ENCODE results near the gene EDEM3.
"Not testable (repeated sequence)": the region's sequence is repeated elsewhere in the genome, so short reads cannot be mapped to it uniquely, and the experiment has no call there.

The EDEM3 gene, protein sequence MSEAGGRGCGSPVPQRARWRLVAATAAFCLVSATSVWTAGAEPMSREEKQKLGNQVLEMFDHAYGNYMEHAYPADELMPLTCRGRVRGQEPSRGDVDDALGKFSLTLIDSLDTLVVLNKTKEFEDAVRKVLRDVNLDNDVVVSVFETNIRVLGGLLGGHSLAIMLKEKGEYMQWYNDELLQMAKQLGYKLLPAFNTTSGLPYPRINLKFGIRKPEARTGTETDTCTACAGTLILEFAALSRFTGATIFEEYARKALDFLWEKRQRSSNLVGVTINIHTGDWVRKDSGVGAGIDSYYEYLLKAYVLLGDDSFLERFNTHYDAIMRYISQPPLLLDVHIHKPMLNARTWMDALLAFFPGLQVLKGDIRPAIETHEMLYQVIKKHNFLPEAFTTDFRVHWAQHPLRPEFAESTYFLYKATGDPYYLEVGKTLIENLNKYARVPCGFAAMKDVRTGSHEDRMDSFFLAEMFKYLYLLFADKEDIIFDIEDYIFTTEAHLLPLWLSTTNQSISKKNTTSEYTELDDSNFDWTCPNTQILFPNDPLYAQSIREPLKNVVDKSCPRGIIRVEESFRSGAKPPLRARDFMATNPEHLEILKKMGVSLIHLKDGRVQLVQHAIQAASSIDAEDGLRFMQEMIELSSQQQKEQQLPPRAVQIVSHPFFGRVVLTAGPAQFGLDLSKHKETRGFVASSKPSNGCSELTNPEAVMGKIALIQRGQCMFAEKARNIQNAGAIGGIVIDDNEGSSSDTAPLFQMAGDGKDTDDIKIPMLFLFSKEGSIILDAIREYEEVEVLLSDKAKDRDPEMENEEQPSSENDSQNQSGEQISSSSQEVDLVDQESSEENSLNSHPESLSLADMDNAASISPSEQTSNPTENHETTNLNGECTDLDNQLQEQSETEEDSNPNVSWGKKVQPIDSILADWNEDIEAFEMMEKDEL

GRCh38 chr1:184754476-184755225 is at the start of gene EDEM3:
Gene EDEM3 (minus strand): TSS chr1:184754858. CDS start chr1:184754646, 212 bp downstream.
- DNase-seq (ENCODE audit: low read depth in 2 of 3, low spot score in 2 of 3), result peak; percentile 78 to 93 (median 87)

- no peak for DNase-seq (ENCODE audit: low read depth in 2 of 3, low spot score in 2 of 3)
Measured at GRCh38 chr1:184804220-184804619, 49.6 kb upstream of the EDEM3 start.

DNA sequence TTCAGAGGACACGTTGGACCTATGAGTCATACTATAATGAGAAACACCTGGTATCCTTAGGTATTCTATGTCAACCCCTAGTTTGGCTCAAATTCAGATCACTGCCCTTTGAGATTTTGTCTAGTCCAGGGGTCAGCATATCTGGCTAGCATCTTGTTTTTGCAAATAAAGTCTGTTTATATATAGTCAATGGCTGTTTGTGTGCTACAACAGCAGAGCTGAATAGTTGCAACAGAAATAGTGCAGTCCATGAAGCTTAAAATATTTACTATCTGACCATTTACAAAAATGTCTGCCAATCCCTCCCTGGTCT is 48.5 kb upstream of the EDEM3 start:
- DNase-seq (ENCODE audit: low read depth in 2 of 3, low spot score in 2 of 3), result no peak

GRCh38 chr1:184802354-184803179 is 47.9 kb upstream of the EDEM3 start:
- DNase-seq (ENCODE audit: low read depth in 2 of 3, low spot score in 2 of 3), result no peak

GRCh38 chr1:184801503-184801902 is 46.8 kb upstream of the EDEM3 start:
- DNase-seq (ENCODE audit: low read depth in 2 of 3, low spot score in 2 of 3), result no peak

GRCh38 chr1:184800876-184801275 is 46.2 kb upstream of the EDEM3 start:
- DNase-seq (ENCODE audit: low read depth in 2 of 3, low spot score in 2 of 3), result no peak

DNA sequence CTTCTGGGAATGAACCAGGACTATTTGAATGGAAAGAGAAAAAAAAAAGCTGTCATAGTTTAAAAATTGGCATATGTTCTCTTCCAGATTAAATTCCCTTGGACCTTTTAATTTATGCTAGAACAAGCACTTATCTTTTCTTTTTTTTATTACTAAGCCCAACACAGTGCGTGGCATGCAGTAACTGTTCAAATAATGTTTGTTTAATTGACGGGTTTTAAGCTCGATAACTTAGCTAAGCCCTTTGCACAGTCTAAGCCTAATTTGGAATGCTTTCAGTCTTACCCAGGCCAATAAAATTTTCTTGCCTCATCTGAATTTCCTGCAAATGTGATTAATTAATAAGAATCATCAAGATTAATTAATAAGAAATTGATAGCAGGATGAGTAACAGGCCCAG is 39.3 kb upstream of the EDEM3 start:
- DNase-seq (ENCODE audit: low read depth in 2 of 3, low spot score in 2 of 3), result no peak

GRCh38 chr1:184792450-184792969 is 37.9 kb upstream of the EDEM3 start:
- DNase-seq (ENCODE audit: low read depth in 2 of 3, low spot score in 2 of 3), result no peak

- no peak for DNase-seq (ENCODE audit: low read depth in 2 of 3, low spot score in 2 of 3)
Measured at GRCh38 chr1:184791550-184791900, 36.9 kb upstream of the EDEM3 start.

DNA sequence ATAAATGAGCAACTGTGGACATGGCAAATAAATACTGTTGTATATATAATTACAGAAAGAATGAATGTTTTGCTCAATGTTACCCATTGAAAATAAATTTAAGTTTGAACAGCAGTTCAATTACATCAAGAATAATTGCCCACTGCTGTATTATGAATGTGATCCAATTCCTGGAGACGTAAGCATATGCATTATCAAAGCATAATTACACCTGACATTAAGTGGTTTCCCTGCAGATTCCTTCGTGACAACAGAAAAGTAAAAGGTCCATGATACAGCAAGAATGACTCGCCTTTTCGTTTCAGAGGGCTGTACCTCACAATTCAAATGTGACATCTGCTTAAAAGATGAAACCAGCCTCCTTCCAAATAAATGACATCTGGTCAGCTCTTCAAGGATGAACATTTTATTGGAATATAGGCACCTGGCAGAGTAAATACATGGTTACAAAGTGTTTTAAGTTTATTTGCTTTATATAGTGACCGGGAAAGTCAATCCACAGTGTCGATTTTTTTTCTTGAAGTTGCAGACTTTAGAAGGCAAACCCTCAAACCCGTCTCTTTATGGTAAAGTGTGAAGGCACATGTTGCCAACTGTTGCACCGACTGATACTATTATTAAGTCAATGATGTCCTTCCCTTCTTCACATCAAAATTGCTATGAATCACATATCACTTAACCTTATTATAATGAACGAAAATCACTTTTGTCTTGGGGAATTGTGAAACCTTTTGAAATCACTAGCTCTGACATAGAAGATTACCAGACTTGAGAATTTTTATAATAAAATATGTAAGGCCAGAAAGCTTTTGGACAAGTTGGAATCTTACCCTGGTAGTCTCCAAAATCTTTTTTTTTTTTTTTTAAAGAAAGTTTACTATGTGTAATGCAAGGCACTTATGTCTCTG is 36.2 kb upstream of the EDEM3 start:
- DNase-seq (ENCODE audit: low read depth in 2 of 3, low spot score in 2 of 3), result no peak

- DNase-seq (ENCODE audit: low read depth in 2 of 3, low spot score in 2 of 3), result no peak
Measured at GRCh38 chr1:184789884-184790283, 35.2 kb upstream of the EDEM3 start.

DNA sequence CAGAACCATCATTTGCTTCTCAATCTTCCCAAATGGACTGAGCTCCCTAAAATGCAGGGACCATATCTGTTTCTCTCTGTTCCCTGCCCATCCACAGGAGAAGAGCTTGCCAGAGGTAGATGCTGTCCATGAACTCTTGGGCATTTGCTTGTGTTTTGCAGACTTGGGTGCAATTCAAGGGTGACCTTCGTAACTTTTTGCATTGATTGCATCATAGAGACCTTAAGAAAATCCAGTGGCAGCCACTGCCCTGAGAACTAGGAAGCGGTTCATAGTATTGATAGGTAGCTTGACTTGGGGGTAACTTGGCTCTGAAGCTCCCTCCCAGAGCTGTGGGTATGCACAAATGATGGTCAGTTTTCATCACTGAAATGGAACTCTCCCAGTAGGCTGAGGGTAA is 34.3 kb upstream of the EDEM3 start:
- no peak for DNase-seq (ENCODE audit: low read depth in 2 of 3, low spot score in 2 of 3)

GRCh38 chr1:184785529-184785928 is 30.9 kb upstream of the EDEM3 start:
- DNase-seq (ENCODE audit: low read depth in 2 of 3, low spot score in 2 of 3), result no peak

GRCh38 chr1:184783723-184784122 is 29.1 kb upstream of the EDEM3 start:
- not testable (repeated sequence) for DNase-seq (ENCODE audit: low read depth in 2 of 3, low spot score in 2 of 3)

GRCh38 chr1:184781941-184782340 is 27.3 kb upstream of the EDEM3 start:
- no peak for DNase-seq (ENCODE audit: low read depth in 2 of 3, low spot score in 2 of 3)

DNA sequence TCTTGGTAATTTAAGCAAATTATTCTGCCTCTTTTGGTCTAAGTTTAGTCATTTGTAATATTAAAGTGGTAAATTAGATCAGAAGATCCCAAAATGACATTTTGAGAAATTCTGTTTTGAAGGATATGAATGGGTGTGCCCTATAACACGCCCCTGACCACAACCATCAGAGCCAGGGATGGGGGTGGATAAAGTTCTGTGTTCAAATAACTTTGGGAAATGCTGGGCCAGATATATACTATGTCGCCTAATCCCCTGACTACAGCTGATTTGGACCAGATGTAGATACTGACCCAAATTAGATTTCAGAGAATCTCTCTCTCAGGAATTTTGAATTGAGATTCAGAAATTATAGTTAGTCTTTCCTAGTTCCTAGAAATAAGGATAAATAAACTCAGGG is 21.2 kb upstream of the EDEM3 start:
- DNase-seq (ENCODE audit: low read depth in 2 of 3, low spot score in 2 of 3), result no peak

DNA sequence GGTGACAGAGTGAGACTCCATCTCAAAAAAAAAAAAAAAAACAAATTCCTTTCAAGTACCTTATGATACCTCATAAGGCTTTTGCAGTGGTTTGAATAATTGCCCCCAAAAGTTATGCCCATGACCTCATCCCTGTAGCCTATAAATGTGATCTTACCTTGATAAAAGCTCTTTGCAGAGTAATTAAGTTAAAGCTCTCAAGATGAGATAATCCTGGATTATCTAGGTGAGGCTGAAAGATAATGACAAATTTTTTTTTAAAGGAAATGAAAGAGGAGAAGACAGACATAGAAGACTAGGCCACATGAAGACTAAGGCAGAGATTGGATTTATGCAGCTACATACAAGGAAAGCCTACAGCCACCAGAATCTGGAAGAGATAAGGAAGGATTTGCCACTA is 20.7 kb upstream of the EDEM3 start:
- DNase-seq (ENCODE audit: low read depth in 2 of 3, low spot score in 2 of 3), result no peak

GRCh38 chr1:184773762-184774320 is 19.2 kb upstream of the EDEM3 start:
- no peak for DNase-seq (ENCODE audit: low read depth in 2 of 3, low spot score in 2 of 3)

DNA sequence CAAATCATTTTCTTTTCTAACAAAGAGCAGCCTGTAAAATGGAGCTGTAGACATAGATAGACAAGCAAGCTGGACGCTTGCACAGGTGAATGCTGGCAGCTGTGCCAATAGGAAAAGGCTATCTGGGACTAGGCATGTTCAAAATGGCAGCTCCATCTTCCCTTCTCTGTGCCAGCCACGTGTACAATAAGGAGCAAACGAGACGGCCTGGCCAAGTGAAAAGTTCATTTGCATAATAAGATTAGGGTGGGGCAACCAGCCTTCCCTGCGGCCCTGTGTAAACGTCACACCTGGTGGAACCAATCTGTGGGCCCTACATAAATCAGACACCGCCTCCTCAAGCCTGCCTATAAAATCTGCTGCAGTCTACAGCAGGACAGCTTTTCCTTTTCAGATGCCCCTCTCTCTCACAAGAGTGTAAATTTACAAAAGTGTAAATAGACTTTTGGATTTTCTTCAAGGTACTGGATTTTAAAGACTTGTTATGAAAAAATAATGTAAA is 16.6 kb upstream of the EDEM3 start:
- no peak for DNase-seq (ENCODE audit: low read depth in 2 of 3, low spot score in 2 of 3)
